Fibroblast of upper back skin (primary cell): ENCODE results near the gene OR5B2.
"Not testable (repeated sequence)": the region's sequence is repeated elsewhere in the genome, so short reads cannot be mapped to it uniquely, and the experiment has no call there.

ENCODE experiments used
- DNase-seq: peaks from one replicate; pipeline ENCODE4 v3.0.0-alpha.2; 2013

OR5B2 gene

DNA sequence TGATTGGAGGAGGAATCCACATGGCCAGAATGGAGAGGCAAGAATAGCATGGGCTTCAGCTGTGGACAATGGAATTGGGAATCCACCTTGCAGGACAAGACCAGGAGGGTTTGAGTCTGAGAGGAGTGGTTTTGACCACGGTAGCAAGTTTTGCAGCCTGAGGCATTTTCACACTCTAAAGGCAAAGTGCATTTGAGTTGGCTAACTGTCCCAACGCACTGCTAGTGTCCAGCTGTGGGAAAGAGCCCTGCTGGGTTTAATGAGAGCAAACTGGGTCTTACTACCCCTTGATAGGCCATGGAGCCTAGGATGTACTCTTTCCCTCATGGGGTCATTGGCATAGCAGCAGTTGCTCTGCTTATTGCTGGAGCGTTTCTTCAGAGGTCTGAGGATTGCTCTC is at the start of gene OR5B2:
Gene OR5B2, minus strand, starts transcription at position 101 of the 400 bp plus-strand sequence. CDS start 4,860 bp downstream, outside the sequence.
- DNase-seq: no peak

GRCh38 chr11:58471892-58472291 is 44.0 kb upstream of the OR5B2 start:
- DNase-seq: no peak

DNA sequence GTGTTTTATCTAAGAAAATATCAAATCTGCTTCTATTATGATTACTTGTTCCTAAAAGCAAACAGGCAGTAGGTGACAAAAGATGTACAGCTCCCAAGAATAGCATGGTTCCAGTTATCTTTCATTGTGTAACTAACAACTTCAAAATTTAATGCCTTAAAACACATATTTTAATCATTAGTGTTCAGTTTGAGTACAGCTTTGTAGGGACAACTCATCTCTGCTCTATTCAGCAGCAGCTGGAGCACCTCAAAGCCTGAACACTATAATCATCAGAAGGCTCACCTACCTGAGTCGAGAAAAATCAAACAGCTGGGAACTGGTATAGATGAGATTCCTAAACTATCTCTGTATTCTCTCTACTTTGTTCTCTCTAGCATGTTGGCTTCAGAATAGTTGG is 38.4 kb upstream of the OR5B2 start:
- DNase-seq: no peak

GRCh38 chr11:58465690-58466089 is 37.8 kb upstream of the OR5B2 start:
- DNase-seq: no peak

DNA sequence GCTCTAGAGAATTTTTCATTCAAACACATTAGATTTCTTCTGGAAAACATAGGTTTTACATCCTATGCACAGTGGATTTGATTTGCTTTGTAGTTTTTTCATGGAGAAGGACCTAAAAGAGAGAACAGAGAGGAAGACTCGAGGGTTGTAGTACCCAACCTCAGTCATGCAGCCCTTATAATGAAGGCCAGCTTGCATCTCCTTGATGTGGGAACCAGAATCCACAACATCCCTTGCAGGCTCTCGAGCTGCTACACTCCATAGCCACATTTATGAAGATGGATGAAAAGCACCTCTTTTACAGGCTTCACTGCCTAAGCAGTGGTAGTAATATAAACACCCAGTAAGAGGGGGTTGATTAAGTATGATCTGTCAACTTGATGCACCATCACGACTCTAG is 23.7 kb upstream of the OR5B2 start:
- peak; percentile 14 for DNase-seq

DNA sequence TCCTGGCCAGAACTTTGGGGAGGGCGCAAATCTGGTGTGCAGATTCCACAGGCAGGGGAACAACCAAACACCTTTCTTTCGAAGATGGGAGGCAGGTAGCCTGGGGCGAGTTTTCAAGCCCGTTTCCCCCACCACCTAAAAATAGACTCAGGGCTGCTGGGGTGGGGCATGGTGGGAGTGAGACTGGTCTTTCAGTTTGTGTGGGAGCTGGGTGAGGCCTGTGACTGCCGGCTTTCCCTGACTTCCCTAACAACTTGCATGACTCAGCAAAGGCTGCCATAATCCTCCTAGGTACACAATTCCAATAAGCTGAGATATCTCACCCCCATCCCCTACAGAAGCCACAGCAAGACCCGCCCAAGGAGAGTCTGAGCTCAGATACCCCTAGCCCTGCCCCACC is 18.4 kb upstream of the OR5B2 start:
- DNase-seq: no peak

- DNase-seq: no peak
Observed at GRCh38 chr11:58444300-58444699, 16.4 kb upstream of the OR5B2 start.

DNA sequence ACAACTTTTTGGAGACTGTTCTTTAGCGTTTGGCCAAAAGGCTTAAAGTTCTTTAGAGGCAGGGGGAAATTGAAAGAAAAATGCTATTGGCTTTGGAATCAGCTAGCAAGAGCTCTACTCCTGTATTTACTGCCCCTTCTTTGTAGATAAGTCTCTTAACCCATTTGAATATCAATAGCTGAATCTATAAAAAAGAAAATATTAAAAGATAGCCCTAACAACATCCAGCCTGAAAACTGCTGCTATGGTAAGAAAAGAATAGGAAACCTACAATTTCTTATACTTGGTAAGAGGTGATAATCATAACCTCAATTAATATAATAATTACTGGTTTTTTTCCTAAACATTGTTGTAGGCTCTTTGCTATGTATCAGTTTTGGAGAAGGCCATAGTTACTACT is 14.2 kb upstream of the OR5B2 start, which contains the start of gene OR5B12:
Gene OR5B12, minus strand, starts transcription at position 101 of the 400 bp plus-strand sequence. CDS start 2,085 bp downstream, outside the sequence.
- no peak for DNase-seq

DNA sequence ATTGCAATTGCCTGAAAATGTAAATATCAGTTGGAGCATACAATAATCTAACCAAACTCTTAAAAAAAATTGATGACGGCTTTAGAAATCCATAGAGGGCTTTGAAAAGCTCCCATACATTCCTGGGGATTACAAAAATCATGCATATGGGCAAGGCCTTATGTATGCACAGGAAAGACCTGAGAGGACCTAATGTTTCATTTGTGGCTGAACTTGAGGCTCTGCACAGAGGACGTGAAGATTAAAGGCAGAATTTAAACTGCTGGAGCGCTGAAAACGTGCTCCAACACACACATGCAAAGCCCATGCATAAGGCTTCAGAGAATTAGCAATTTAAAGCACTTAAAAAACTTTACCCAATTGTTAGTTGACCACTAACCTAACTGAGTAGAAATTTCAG is 10.6 kb upstream of the OR5B2 start:
- no peak for DNase-seq

GRCh38 chr11:58434217-58434616 is 6.3 kb upstream of the OR5B2 start:
- DNase-seq: no peak

GRCh38 chr11:58433638-58434203 is 5.8 kb upstream of the OR5B2 start:
- no peak for DNase-seq

GRCh38 chr11:58429273-58429672 is 1.4 kb upstream of the OR5B2 start:
- DNase-seq: no peak

- no peak for DNase-seq
Observed at GRCh38 chr11:58406774-58407173, 21.1 kb downstream of the OR5B2 start, which contains the start of gene OR5B3. Gene OR5B3, minus strand, starts transcription at chr11:58406874. Its CDS starts 3,465 bp downstream, at chr11:58403409.

- not testable (repeated sequence) for DNase-seq
Observed at GRCh38 chr11:58399622-58400021, 28.3 kb downstream of the OR5B2 start.

GRCh38 chr11:58395581-58395980 is 32.3 kb downstream of the OR5B2 start:
- peak; percentile 63 for DNase-seq

DNA sequence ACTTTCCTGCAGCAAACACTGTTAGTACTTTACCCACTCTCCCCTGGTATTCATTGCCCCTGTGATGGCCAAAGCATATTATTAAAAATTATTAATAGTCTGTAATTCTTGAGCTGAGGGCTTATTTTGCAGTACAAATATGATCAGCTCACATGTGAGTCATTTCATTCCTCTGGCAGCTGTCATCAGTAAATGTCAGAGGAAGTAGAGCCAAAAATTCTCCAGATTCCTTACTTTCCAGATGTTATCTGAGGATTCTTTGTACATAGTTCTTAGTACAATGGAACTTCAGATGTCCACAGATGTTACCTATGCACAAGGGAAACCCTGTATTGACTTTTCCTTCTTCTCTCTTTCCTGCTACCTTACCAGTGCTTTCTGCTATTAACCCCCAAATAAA is 33.7 kb downstream of the OR5B2 start:
- peak; percentile 84 for DNase-seq

DNA sequence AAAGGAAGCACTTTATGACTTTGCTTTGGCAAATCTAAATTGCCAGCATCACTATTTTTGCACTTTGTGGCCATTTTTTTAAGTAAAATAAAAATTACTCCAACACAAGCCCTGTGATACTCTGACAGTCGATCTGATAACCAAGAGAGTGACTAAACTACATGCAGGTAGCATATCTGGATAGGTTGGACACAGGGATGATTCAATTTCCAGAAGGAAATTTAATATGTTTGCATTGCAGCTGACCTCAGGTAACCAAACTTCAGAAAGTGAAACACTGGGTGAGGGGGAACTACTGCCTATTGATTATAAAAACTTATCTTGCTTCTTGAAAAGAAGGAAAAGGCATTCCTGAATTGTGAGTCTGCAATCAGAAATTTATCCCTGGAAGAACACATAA is 35.2 kb downstream of the OR5B2 start:
- DNase-seq: peak; percentile 5

DNA sequence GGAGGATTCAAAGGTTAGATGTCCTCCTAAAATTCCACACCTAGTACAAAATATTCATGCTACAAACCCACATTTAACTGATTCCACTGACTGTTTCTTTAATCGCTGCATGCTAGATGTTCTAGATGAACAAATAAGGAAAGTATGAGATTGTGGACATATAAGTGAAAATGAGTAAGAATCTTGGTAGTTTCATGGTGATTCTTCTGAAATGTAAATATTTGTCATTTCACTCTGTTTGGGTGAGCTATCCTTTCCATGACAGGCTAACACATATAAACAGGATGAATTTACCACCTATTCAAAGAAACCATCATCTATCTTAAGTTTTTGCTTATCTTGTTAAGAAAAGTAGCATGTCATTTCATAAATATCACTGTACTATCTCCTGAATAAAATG is 36.0 kb downstream of the OR5B2 start:
- DNase-seq: peak; percentile 3

DNA sequence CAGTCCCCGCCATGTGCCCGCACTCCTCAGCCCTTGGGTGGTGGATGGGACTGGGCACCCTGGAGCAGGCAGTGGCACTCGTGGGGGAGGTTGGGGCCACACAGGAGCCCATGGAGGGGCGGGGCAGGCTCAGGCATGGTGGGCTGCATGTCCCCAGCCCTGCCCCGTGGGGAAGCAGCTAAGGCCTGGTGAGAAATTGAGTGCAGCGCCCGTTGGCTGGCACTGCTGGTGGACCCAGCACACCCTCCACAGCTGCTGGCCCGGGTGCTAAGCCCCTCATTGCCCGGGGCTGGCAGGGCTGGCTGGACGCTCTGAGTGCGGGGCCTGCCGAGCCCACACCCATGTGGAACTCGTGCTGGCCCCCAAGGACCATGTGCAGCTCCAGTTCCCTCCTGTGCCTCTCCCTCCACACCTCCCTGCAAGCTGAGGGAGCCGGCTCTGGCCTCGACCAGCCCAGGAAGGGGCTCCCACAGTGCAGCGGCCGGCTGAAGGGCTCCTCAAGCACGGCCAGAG is 37.3 kb downstream of the OR5B2 start:
- DNase-seq: no peak
